ENCODE data around the gene ADCYAP1. TPM values are rescaled to one million over a fixed set of nuclear protein-coding genes. Genes with fewer than 3 reads are reported as not detected.

ADCYAP1 gene
- polyA plus RNA-seq, 1 of the 3 experiments (the other 2 are of a cell fraction) = not detected

- ChIA-PET POLR2A (no interaction called here), CTCF (no interaction called here)
- Histone ChIP-seq H3K36me3 (replicated peaks in 1 of 2; ENCODE audit: control insufficient read depth in 1 of 2, insufficient read depth in 2 of 2, low read length in 1 of 2) (no peaks in the 10 kb centered on the region), H3K9ac (no peak overlapping the region), H3K9me3 (0 out of 2 replicates have a peak, but pooled peaks cover 5% of the 10 kb centered on the region), H3K27ac (ENCODE audit: low read depth in 2 of 2, low read length in 1 of 2) (no peak overlapping the region), H3F3A (replicated peaks; ENCODE audit: insufficient read depth) (no peaks in the 10 kb centered on the region), H3K27me3 (ENCODE audit: insufficient read depth) (peaks cover 11% of the 10 kb centered on the region; the same call in 1 of the 2 replicates), H3K4me1 (ENCODE audit: control insufficient read depth in 1 of 2, insufficient read depth in 2 of 2, low read depth in 1 of 2, low read length in 1 of 2) (no peaks in the 10 kb centered on the region), H2AFZ (ENCODE audit: low read depth) (no peak overlapping the region), H3K4me2 (no peak overlapping the region), H3K9me2 (no peaks in the 10 kb centered on the region), H3K4me3 (ENCODE audit: low read depth in 2 of 2, low read length in 1 of 2) (no peak overlapping the region), H3K79me2 (ENCODE audit: insufficient read depth) (no peaks in the 10 kb centered on the region), H4K20me1 (ENCODE audit: insufficient read depth) (no peaks in the 10 kb centered on the region)
- TF ChIP-seq MXI1 (IDR thresholded peaks at IDR 0.05; ENCODE audit: low read depth, low read length) (no peak), GABPA (IDR thresholded peaks at IDR 0.05; ENCODE audit: low read depth) (no peak), SMC3 (IDR thresholded peaks at IDR 0.05; ENCODE audit: low read depth, low read length) (no peak), MEF2A (IDR thresholded peaks at IDR 0.05; ENCODE audit: borderline replicate concordance, low read depth) (no peak), EP300 (IDR thresholded peaks at IDR 0.05; ENCODE audit: borderline replicate concordance in 1 of 2, low read depth in 1 of 2, low read length in 1 of 2) (no peak), JUND (IDR thresholded peaks at IDR 0.05) (no peak), FOSL2 (IDR thresholded peaks at IDR 0.05; ENCODE audit: borderline replicate concordance, low read depth) (no peak), YY1 (IDR thresholded peaks at IDR 0.05; ENCODE audit: low read depth) (no peak), RFX5 (IDR thresholded peaks at IDR 0.05; ENCODE audit: low read length) (no peak), RAD21 (IDR thresholded peaks at IDR 0.05; ENCODE audit: low read length) (no peak), CTCF (IDR thresholded peaks at IDR 0.05) (no peak), TCF12 (IDR thresholded peaks at IDR 0.05) (no peak)
- DNase-seq = no peak
These were observed 28.8 kb upstream of the ADCYAP1 start for GRCh38 chr18:875912-876311.

DNA sequence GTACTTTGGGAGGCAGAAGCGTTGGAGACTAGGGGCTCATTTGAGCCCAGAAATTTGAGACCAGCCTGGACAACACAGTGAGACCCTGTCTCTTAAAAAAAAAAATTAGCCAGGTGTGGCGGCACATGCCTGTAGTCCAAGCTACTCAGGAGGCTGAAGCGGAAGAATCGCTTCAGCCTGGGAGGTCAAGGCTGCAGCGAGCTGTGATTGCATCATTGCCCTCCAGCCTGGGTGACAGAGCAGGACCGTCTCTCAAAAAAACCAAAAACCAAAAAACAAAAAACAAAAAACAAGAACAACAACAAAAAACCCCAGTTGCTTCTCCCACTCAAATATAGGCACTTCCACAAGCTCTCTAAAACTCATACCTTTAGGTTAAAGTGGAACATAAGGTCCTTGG is 27.4 kb upstream of the ADCYAP1 start:
- POLR2A ChIA-PET = no interaction called here

More for the DNA sequence above, 27.4 kb upstream of the ADCYAP1 start:
- Histone ChIP-seq H3K4me1 (ENCODE audit: control insufficient read depth in 1 of 2, insufficient read depth in 2 of 2, low read depth in 1 of 2, low read length in 1 of 2) (no peaks in the 10 kb centered on the region), H2AFZ (ENCODE audit: low read depth) (no peak overlapping the region), H3K36me3 (replicated peaks in 1 of 2; ENCODE audit: control insufficient read depth in 1 of 2, insufficient read depth in 2 of 2, low read length in 1 of 2) (no peaks in the 10 kb centered on the region), H3K27me3 (ENCODE audit: insufficient read depth) (peaks cover 8% of the 10 kb centered on the region; the same call in 1 of the 2 replicates), H3K4me2 (no peak overlapping the region), H3K27ac (ENCODE audit: low read depth in 2 of 2, low read length in 1 of 2) (no peak overlapping the region), H3K79me2 (ENCODE audit: insufficient read depth) (no peaks in the 10 kb centered on the region), H3K9me3 (0 out of 2 replicates have a peak, but pooled peaks cover 5% of the 10 kb centered on the region), H3K4me3 (ENCODE audit: low read depth in 2 of 2, low read length in 1 of 2) (no peak overlapping the region), H3K9me2 (no peaks in the 10 kb centered on the region), H4K20me1 (ENCODE audit: insufficient read depth) (no peaks in the 10 kb centered on the region), H3K9ac (no peak overlapping the region), H3F3A (replicated peaks; ENCODE audit: insufficient read depth) (no peaks in the 10 kb centered on the region)
- WGBS (ENCODE audit: low lambda C conversion rate) = 21% methylated on average over 6 of the region's 6 CpGs
- no peak for TF ChIP-seq NRF1 (IDR thresholded peaks at IDR 0.05; ENCODE audit: low read depth, low read length)
- no peak for TF ChIP-seq TAF1 (IDR thresholded peaks at IDR 0.05; ENCODE audit: borderline replicate concordance, low read depth, low read length)
- no peak for TF ChIP-seq FOXJ3 (CRISPR knock-in tag; IDR thresholded peaks at IDR 0.05)
- no peak for TF ChIP-seq FOSL2 (IDR thresholded peaks at IDR 0.05; ENCODE audit: borderline replicate concordance, low read depth)
- no peak for TF ChIP-seq MXI1 (IDR thresholded peaks at IDR 0.05; ENCODE audit: low read depth, low read length)
- TF ChIP-seq ELF1 (IDR thresholded peaks at IDR 0.05) = no peak
- TF ChIP-seq NFIC (IDR thresholded peaks at IDR 0.05; ENCODE audit: borderline replicate concordance) = no peak
- CTCF ChIA-PET = no interaction called here
- no peak for DNase-seq

Measured in SK-N-SH (cell line).